HG02870 (cell line): Measurements from ENCODE around the gene PRKACA.
"Not testable (repeated sequence)": the region's sequence is repeated elsewhere in the genome, so short reads cannot be mapped to it uniquely, and the experiment has no call there.

Experiments
- ATAC-seq: cut with Tn5 transposase; IDR thresholded peaks from one replicate; pipeline ENCODE4 v1.9.1; 2021; ENCODE audit warnings: mild to moderate bottlenecking, moderate library complexity; ENCODE audit not compliant: unreplicated experiment

Gene PRKACA

DNA sequence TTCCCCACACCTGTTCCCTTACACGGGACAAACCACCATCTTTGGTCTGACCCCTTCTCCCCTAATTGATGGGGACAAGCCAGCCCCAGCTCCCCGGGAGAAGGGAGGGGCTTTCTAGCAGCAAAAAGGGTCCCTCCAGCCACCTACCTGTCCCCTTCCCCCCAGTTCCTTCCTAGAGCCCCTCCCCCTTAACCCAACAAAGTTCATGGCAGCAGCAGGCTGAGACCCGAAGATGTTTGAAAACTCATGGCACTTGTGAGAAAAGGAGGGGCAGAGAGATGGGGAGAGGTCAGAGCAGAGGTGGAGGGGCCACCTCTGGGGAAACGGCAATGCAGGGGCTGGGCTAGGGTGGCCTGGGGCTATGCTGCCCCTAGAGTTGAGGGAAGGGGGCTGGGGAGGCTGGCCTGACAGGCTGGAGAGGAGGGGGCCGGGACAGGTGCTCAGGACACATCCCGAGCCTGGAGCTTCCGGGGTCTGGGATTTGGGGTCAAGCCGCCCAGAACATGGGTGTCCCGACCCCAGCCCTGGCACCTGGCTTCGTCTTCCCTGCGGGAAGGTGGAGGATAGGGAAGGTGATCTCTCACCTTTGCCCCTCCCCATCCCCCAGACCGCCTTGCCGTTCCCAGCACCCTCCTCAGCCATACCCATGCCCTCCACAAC is 31.3 kb upstream of the PRKACA start:
- no peak for ATAC-seq

DNA sequence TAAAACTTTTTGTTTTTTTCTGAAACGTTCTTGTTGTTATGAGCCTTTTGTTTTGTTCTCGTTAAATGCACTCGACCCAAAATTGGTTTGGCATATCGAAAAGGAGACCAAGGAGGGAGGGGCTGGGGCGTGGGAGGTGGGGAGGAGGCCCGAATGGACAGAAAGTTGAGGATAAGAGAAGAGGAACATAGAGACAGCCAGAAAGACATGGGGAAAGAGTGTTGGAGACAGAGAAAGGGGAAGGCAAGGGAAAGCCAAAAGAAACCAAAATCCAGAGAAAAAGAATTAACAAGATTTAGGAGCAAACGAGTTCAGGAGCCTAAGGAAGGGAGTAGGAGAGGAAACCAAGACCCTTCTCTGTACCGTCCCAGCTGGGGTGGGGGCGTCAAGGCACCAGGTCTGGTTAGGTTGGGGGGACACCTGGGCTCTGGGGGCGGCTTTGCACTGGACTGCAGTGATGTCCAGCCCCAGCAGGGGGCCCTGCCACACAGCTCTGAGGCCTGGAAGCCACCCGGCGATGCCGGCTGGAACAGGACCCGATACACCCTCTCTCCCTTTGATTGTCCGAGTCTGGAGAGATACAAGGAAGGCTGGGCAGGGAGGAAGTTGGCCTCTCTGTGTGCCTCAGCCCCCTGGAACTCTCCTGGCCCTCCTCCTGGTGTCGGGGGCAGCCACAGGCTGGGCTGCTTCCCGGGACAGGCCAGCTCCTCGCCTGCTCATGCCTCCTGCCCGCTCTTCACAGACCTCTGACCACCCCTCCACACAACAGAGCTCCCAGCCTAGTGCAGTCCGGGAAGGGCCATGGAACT is 30.4 kb upstream of the PRKACA start:
- ATAC-seq: no peak

DNA sequence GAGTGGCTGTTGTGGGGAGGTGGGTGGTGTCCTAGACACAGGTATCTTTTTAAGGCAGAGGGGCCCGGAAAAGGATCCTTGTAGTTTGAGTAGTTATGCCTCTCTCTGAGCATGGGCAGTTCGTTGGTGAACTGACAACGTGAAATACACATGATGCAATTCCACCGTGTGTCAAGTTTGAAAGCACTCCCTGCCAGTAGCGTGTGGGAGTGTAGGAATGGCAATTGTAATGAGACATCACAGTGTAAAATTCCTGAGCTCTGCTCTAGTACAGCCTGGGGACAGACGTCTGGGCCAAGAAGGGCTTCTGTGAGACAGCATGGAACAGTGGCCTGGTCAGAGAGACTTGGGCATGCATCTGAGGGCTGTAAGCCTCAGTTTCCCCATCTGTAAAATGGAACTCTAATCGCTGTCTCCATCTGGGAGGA is 29.2 kb upstream of the PRKACA start:
- ATAC-seq: no peak

DNA sequence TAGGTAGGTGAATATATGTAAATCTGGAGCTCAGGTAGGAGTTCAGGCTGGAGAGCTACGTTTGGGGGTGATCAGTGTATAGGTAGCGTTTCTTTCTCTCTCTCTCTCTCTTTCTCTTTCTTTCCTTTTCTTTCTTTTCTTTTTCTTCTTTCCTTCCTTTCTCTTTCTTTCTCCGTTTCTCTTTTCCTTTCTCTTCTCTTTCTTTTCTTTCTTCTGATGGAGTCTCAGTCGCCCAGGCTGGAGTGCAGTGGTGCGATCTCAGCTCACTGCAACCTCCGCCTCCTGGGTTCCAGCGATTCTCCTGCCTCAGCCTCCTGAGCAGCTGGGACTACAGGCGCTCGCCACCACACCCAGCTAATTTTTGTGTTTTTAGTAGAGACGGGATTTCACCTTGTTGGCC is 28.6 kb upstream of the PRKACA start:
- not testable (repeated sequence) for ATAC-seq

- no peak for ATAC-seq
Measured at GRCh38 chr19:14145381-14145780, 27.8 kb upstream of the PRKACA start.

- ATAC-seq: no peak
Measured at GRCh38 chr19:14142262-14143190, 25.0 kb upstream of the PRKACA start.

- ATAC-seq: no peak
Measured at GRCh38 chr19:14141041-14141440, 23.5 kb upstream of the PRKACA start.

DNA sequence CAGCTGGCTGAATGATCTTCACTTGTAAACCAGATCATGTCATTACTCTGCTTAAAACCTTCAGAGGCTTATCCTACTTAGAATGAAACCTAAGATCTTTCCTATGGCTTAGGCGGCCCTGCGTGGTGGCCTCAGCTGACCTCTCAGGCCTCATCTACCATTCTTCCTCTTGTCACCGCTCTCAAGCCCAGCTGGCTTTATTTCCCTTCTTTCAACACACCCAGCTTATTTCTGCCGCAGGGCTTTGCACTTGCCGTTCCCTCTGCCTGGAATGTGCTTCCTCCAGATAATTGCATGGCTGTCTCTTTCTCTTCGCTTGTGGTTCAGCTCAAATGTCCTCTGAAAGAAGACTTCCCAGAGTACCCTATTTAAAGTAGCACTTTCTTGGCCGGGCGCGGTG is 22.4 kb upstream of the PRKACA start:
- no peak for ATAC-seq

DNA sequence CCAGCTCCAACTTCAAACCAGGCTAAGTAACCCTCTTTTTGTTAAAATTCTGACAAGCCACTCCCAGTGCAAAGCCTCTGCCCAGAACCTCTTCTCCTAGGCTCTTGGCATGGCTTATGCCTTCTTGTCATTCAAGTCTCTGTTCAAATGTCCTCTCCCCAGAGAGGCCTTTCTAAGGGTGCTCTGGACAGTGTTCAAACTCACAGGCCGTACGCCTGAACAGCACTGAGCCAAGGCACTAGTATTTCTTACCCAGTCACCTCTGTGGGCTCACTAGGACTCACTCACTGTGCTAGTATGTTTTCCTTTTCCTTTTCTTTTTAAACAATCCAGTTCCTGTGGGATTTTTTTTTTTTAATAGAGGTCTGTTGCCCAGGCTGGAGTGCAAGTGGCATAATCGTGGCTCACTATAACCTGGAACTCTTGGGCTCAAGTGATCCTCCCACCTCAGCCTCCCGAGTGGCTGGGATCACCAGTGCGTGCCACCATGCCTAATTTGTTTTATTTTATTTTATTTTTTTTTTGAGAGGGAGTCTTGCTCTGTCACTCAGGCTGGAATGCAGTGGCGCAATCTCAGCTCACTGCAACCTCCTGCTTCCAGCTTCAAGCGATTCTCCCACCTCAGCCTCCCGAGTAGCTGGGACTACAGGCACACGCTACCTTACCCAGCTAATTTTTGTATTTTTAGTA is 21.2 kb upstream of the PRKACA start:
- ATAC-seq: no peak

GRCh38 chr19:14136509-14137281 is 19.1 kb upstream of the PRKACA start, which contains the start of gene ASF1B:
TSS of gene ASF1B (minus strand) at chr19:14136589. CDS start at chr19:14136456, 133 bp downstream.
- peak; percentile 75 for ATAC-seq

DNA sequence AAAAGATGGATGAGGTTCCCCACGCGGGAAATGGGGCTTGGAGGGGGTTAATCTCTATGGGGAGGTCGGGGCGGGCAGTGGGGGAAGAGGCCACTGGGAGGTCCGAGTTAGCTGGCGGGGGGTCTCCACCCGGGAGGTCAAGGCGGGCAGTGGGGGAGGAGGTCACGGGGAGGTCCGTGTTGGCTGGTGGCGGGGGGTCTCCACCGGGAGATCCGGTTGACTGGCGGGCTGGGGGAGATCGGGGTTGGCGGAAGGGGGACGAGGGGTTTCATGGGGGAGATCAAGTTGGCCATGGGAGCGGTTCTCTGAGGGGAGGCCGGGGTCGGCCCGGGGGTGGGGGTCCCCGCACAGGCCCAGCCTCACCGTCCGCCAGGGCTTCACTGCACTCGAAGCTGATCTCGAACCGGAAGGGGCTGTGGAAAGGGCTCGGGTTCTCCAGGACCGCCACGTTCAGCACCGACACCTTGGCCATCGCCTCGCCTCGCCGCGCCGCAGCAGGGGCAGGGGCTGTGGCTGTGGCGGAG is 18.5 kb upstream of the PRKACA start:
- ATAC-seq: no peak

DNA sequence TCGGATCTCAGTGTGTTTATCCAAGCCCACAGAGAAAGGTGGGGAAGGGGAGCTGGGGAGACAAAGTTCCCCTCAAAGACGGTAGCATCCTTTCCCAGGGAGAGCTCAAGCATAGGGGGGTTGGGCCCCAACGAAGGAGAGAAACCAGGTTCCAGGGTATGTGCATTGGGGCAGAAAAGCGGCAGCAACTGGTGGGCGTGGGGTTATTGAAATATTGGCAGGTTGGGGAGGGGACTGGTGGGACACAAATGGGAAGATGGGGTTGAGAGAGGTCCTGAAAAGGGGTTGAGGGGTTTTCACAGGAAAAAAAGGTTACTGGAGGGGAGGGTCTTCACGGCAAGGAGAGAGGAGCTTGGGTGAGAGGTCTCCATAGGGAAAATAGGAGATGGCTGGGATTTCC is 17.8 kb upstream of the PRKACA start:
- no peak for ATAC-seq

GRCh38 chr19:14127929-14128509 is 10.5 kb upstream of the PRKACA start:
- ATAC-seq: no peak

DNA sequence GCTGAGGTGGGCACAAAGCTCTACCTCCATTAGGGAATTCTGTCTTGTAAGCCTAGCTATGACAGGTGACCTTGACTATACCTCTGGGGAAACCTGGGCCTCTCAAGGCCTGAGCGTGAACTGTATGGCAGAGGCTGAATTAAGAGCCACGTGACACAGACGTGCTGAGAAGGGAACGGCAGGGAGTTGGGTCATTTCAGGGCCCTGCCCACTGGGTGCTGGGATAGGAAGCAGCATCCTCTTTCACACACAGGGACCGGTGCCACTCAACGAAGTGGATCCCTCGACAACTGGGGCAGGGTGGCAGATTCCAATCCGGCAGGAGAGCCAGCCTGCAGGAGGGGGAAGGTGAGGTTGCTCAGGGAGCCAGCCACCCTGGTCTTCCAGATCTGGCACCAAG is 9.6 kb upstream of the PRKACA start:
- ATAC-seq: no peak

- ATAC-seq: no peak
Measured at GRCh38 chr19:14122924-14123323, 5.4 kb upstream of the PRKACA start.

DNA sequence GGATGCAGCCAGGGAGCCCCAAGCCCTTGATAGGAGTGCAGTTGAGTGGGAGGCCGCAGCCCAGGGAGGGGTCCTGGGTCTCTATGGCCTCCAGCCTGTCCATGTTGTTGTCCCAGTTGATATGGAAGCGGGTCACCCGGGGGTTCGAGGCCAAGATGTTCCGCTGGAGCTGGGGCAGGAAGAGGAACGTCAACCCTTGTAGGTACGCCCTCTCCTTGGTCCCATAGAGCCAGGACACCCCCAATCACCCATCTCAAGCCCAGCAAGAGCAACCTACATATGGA is 2.9 kb upstream of the PRKACA start:
- ATAC-seq: no peak

GRCh38 chr19:14119644-14120496 is 2.3 kb upstream of the PRKACA start:
- ATAC-seq: no peak

- ATAC-seq: no peak
Measured at GRCh38 chr19:14119146-14119545, 1.6 kb upstream of the PRKACA start.
